Choroid plexus epithelial cell (primary cell): ENCODE data around the gene LRRC28.
A peak's percentile ranks its signal among the peaks of the same experiment; 100 is the strongest.

Experiments
- DNase-seq: peaks from one replicate; pipeline ENCODE4 v3.0.0-alpha.2; 2010; ENCODE audit warnings: low read depth
- H3K4me3 ChIP-seq: 2 replicates; pipeline ENCODE4 v1.5.1; 2011; ENCODE audit warnings: low read depth, mild to moderate bottlenecking, control low read depth, low read length, moderate library complexity
- CTCF ChIP-seq: conservative IDR thresholded peaks from 2 replicates; pipeline ENCODE4 v1.5.1; 2011; ENCODE audit warnings: low read depth, mild to moderate bottlenecking, control low read depth, inconsistent platforms, low read length, moderate library complexity

Gene LRRC28

DNA sequence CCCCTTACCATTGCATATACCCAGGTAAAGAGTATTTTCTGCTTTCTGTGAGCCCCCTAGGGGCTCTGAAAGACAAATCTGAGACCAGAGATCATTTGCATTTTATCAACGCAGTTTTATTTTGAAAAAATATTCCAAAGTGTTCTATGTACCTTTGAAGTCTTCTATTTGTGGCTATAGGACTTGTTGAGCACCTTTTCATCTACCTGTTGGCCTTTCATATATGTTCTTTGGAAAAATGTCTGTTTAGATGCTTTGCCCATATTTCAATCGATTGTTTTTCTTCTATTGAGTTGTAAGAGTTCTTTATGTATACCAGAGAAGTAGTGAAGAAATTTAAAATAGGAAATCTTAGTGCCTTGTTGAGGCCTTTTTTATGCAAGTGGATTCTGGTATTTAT is 94.0 kb downstream of the LRRC28 start:
- no peak for DNase-seq
- no peak overlapping the region for H3K4me3 ChIP-seq
- no peak for TF ChIP-seq CTCF

GRCh38 chr15:99345832-99346462 is 94.7 kb downstream of the LRRC28 start:
- TF ChIP-seq CTCF = no peak
- no peak overlapping the region for H3K4me3 ChIP-seq
- DNase-seq = no peak

DNA sequence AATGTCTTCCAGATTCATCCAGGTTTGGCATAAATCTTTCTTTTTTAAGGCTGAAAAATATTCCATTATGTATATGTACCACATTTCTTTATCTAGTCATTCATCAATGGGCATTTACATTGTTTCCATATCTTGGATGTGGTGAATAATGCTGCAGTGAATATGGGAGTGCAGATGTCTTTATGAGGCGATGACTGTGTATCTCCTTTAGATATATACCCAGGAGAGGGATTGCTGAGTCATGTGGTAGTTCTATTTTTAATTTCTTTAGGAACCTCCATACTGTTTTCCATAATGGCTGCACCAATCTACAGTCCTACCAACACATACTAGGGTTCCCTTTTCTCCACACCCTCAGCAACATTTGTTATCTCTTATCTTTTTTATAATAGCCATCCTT is 96.3 kb downstream of the LRRC28 start:
- DNase-seq = no peak
- no peak overlapping the region for H3K4me3 ChIP-seq
- TF ChIP-seq CTCF = no peak

GRCh38 chr15:99348412-99348811 is 97.1 kb downstream of the LRRC28 start:
- DNase-seq = no peak
- TF ChIP-seq CTCF = no peak
- no peak overlapping the region for H3K4me3 ChIP-seq

DNA sequence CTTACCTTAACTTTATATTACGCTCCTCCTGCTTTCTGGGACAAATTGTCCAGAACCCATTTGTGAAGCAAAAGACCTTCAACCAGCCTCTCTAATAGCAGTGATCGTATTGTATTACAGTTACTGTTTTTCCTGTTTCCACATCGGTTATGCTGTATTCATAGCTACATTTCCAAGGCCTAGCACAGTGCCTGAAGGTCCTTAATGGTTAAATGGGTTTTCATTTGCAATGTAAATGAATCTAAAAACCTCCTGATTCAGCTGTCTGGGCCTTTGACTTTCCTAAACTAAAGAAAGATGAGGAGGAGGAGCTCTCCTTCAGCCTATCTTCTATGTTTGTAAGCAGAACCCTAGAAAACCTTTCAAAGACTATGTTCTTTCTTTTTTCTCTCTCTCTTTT is 99.1 kb downstream of the LRRC28 start:
- H3K4me3 ChIP-seq = no peak overlapping the region
- TF ChIP-seq CTCF = no peak
- DNase-seq = no peak

DNA sequence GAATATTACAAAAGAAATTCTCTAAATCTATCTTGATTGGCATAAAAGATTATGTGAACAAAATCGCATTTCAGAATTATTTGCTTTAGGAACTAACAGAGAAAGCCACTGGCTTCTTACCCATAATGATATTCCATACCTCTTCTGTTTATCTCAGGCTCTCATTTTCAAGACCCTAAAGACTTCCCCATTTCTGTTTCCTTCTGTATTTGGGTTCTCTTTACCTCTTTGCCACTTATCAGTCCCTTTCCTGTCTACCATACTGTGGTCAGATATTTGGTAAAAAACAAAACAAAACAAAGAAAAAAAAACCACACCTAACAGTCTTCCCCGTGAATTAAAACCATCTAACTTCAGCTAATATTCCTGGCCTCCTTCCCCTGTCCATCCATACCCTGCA is 108.5 kb downstream of the LRRC28 start:
- TF ChIP-seq CTCF = no peak
- no peak for DNase-seq
- H3K4me3 ChIP-seq = no peak overlapping the region

DNA sequence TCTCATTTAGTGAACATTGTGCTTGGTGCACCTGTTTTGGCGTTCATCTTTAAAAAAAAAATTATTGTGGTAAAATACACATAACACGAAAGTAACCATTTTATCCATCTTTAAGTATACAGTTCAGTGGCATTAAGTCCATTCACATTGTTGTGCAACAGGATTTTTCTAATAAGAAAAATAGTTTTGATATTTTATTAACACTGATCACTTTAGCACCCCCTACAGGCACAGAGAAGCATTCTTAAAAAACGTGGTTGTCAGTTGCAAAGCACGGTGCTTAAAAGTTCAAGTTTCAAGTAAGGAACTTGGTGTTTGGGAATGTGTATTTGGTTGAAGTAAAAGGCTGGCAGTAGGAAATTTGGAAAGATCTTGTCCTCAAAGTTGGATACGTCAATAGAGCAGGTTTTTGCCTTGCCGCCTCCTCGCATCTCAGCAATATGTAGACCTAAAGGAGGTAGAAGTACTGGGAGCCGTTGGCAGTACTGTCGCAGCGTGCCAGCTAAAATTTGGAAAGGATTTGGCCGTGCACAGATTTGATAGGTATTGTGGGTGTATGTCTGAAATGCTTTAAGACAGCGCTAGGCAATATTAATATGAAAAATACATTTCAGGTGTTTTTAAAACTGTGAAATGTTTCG is 110.4 kb downstream of the LRRC28 start:
- peak; percentile 57 for TF ChIP-seq CTCF
- peak; percentile 59 for DNase-seq
- H3K4me3 ChIP-seq = no peak overlapping the region
